Measurements from ENCODE around the gene TNK2.
"Not testable (repeated sequence)": the region's sequence is repeated elsewhere in the genome, so short reads cannot be mapped to it uniquely, and the experiment has no call there.

Gene TNK2

DNA sequence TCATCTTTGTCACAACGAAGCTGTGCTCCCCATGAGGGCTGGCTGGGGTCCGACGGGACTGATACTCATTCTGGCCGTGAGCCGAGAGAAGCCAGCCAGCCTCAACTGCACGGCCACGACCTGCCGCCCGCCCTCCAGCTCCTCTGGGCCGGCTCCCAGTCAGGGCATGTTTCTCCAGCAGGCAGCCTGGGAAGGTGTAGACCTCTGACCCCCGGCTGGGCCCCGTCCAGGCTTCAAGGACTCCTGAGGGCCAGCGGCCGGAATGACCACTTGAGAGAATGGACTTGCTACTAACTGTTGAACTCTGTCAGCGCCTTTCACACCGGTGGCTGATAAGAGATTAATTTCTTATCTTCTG is 78.5 kb downstream of the TNK2 start:
- TF ChIP-seq, protein P1, sequence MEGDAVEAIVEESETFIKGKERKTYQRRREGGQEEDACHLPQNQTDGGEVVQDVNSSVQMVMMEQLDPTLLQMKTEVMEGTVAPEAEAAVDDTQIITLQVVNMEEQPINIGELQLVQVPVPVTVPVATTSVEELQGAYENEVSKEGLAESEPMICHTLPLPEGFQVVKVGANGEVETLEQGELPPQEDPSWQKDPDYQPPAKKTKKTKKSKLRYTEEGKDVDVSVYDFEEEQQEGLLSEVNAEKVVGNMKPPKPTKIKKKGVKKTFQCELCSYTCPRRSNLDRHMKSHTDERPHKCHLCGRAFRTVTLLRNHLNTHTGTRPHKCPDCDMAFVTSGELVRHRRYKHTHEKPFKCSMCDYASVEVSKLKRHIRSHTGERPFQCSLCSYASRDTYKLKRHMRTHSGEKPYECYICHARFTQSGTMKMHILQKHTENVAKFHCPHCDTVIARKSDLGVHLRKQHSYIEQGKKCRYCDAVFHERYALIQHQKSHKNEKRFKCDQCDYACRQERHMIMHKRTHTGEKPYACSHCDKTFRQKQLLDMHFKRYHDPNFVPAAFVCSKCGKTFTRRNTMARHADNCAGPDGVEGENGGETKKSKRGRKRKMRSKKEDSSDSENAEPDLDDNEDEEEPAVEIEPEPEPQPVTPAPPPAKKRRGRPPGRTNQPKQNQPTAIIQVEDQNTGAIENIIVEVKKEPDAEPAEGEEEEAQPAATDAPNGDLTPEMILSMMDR (IDR thresholded peaks at IDR 0.05; ENCODE audit: low read depth, low read length), result no peak
- no peak overlapping the region for H3K4me3 ChIP-seq (ENCODE audit: low read depth, low read length)

DNA sequence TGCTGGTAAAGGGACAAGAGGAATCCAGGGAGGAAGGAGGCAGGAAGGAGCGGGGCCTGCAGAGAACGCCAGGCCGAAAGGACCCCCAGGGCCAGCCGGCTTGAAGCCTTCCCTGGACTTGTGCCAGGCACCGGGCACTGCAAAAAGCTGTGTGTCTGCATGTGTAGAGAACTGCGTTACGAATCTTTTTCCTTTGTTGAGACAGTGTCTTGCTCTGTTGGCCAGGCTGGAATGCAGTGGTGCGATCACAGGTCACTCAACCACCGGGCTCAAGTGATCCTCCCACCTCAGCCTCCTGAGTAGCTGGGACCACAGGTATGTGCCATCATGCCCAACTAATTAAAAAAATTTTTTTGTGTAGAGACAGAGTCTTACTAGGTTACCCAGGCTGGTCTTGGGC is 79.6 kb downstream of the TNK2 start:
- TF ChIP-seq, protein P1 (IDR thresholded peaks at IDR 0.05; ENCODE audit: low read depth, low read length), result no peak
- H3K4me3 ChIP-seq (ENCODE audit: low read depth, low read length), result no peak overlapping the region

DNA sequence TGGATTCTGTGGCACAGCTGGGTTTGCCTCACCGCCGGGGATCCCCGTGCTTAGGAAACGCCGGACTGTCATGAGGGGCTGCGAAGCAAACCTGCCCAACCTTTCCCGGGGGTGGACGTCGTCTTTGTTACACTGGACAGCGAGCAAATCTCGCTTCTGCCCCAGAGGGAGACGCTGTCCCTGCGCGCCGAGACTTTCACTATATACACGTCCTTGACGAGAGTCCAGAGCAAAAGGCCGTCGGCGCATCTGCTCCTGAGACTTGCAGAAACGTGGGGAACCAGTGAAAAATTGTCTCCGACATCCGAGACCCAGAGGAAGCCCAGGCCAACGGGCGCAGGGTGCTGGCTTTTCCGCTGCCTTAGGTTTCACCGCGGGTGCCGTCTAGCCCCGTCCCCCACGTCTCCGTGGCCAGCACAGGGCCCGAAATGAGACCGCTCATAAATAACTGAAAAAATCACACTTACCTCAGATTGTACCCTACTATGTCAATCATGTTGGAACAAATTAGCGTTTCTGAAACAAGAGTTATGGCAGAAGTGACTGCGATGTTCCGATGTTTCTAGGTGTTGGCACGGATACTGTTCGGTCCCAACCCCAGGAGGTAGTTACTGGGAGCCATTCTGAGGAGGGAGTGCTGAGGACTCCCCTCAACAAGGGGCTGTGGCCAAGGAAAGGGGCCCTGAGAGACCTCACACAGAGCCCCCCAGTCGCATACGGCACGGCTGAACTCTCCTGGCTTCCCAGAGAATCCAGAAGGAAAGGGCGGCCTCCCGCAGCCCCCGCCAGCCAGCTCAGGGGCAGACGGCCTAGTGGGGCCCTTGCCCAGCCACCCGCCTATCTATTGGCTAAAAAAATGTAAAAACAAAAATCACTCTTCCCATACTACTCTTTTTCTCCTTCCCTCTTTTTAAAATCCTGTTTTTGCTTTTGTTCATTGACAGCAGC is 82.2 kb downstream of the TNK2 start:
- no peak overlapping the region for H3K4me3 ChIP-seq (ENCODE audit: low read depth, low read length)
- TF ChIP-seq, protein P1 (IDR thresholded peaks at IDR 0.05; ENCODE audit: low read depth, low read length), result no peak

DNA sequence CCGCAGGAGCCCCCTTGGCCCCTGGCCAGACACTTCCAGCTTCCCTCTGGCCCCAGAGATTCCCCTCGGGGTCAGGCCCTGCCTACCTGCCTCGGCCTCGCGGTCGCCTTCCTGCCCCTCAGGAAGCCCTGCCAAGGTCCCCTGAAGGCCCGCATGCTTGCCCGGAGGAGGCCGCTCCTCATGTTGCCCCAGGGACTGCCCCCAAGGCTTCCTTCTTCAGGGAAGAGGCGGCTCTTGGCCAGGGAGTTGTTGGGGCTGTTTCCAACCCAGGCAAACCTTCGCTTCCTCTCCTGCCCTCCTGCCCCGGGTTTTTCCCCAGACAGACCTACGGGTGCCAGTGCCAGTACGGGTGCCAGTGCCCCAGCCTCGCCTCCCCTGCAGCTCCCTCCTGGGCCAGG is 83.2 kb downstream of the TNK2 start:
- no peak overlapping the region for H3K4me3 ChIP-seq (ENCODE audit: low read depth, low read length)
- TF ChIP-seq, protein P1 (IDR thresholded peaks at IDR 0.05; ENCODE audit: low read depth, low read length), result no peak

DNA sequence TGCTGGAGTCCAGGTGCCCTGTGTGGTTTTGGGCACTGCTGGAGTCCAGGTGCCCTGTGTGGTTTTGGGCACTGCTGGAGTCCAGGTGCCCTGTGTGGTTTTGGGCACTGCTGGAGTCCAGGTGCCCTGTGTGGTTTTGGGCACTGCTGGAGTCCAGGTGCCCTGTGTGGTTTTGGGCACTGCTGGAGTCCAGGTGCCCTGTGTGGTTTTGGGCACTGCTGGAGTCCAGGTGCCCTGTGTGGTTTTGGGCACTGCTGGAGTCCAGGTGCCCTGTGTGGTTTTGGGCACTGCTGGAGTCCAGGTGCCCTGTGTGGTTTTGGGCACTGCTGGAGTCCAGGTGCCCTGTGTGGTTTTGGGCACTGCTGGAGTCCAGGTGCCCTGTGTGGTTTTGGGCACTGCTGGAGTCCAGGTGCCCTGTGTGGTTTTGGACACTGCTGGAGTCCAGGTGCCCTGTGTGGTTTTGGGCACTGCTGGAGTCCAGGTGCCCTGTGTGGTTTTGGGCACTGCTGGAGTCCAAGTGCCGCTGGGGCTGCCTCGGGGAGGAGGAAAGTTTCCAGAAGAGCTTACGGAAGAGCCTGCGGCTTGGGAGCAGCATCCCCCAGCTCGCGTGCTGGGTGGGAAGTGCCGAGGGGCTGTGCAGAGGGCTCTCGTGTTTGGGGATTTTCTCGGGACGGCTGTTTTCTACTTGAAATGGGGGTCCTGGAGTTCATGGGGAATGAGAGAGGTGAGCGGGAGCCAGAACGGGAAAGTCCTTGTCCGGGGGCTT is 83.7 kb downstream of the TNK2 start:
- H3K4me3 ChIP-seq (ENCODE audit: low read depth, low read length), result not testable (repeated sequence)

DNA sequence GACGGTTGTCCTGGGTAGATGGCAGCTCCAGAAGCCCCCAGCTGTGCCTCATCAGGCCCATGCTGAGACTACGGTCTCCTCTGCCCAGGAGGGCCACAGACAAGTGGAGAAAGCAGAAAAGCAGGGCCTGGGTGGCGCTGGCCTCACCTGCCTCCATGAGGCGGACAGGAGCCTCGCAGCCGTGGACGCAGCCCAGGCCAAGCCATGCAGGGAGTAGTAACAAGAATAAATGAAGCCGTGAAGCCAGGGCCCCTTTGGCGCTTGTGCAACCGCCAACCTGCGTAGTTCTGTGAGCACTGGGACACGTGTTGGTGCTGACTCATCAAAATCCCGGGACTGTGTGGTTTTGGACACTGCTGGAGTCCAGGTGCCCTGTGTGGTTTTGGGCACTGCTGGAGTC is 84.4 kb downstream of the TNK2 start:
- H3K4me3 ChIP-seq (ENCODE audit: low read depth, low read length), result no peak overlapping the region
- TF ChIP-seq, protein P1 (IDR thresholded peaks at IDR 0.05; ENCODE audit: low read depth, low read length), result no peak

DNA sequence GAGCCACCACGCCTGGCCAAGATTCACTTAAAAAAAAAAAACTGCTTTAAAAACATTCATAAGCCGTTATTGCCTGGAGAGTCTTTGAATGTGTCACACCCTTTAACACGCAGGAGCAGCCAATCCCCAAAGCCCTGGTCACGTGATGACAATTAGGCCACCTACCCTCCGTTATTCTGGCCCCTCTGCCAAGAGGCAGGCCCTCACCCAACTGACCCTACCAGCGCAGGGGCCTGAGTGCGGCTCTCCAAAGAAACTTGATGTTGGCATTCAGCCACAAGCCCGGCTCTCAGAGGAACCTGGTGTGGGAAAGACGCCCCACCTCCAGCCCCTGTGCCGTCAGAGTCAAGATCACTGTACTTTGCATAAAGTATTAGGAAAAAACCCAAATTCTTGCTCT is 85.1 kb downstream of the TNK2 start:
- TF ChIP-seq, protein P1 (IDR thresholded peaks at IDR 0.05; ENCODE audit: low read depth, low read length), result no peak
- H3K4me3 ChIP-seq (ENCODE audit: low read depth, low read length), result no peak overlapping the region

Measured in WI38 (cell line).